Lower leg skin (tissue), 3 donors: ENCODE measurements around the gene FAM136A.

ENCODE experiments used
- POLR2A ChIP-seq, 2 donors: fragments of 450-650 bp; IDR thresholded peaks; one replicate each; pipeline ENCODE4 v1.6.1; 2016 to 2017; ENCODE audit warnings: antibody characterized with exemption in 2 of 2, mild to moderate bottlenecking in 1 of 2, moderate library complexity in 1 of 2
- TF ChIP-seq, protein P1 (sequence below), 3 donors: fragments of 450-650 bp; IDR thresholded peaks; one replicate each; pipeline ENCODE4 v1.5.1; 2016; ENCODE audit warnings: antibody characterized with exemption in 3 of 3, mild to moderate bottlenecking in 3 of 3, moderate library complexity in 2 of 3

- TF ChIP-seq, protein P1, sequence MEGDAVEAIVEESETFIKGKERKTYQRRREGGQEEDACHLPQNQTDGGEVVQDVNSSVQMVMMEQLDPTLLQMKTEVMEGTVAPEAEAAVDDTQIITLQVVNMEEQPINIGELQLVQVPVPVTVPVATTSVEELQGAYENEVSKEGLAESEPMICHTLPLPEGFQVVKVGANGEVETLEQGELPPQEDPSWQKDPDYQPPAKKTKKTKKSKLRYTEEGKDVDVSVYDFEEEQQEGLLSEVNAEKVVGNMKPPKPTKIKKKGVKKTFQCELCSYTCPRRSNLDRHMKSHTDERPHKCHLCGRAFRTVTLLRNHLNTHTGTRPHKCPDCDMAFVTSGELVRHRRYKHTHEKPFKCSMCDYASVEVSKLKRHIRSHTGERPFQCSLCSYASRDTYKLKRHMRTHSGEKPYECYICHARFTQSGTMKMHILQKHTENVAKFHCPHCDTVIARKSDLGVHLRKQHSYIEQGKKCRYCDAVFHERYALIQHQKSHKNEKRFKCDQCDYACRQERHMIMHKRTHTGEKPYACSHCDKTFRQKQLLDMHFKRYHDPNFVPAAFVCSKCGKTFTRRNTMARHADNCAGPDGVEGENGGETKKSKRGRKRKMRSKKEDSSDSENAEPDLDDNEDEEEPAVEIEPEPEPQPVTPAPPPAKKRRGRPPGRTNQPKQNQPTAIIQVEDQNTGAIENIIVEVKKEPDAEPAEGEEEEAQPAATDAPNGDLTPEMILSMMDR (IDR thresholded peaks at IDR 0.05): no peak
- TF ChIP-seq POLR2A (IDR thresholded peaks at IDR 0.05): no peak
Measured at GRCh38 chr2:70300771-70301343, 1.0 kb downstream of the FAM136A start.
